GM12891 (cell line): Measurements from ENCODE around the gene GPR17.

ENCODE experiments used
- POLR2A ChIP-seq: IDR thresholded peaks from 2 replicates; pipeline ENCODE4 v1.6.1; 2011; ENCODE audit warnings: low read depth, low read length, control low read depth
- POLR2AphosphoS5 ChIP-seq: IDR thresholded peaks from 2 replicates; pipeline ENCODE4 v1.6.1; 2011; ENCODE audit warnings: low read depth, low read length, control low read depth

DNA sequence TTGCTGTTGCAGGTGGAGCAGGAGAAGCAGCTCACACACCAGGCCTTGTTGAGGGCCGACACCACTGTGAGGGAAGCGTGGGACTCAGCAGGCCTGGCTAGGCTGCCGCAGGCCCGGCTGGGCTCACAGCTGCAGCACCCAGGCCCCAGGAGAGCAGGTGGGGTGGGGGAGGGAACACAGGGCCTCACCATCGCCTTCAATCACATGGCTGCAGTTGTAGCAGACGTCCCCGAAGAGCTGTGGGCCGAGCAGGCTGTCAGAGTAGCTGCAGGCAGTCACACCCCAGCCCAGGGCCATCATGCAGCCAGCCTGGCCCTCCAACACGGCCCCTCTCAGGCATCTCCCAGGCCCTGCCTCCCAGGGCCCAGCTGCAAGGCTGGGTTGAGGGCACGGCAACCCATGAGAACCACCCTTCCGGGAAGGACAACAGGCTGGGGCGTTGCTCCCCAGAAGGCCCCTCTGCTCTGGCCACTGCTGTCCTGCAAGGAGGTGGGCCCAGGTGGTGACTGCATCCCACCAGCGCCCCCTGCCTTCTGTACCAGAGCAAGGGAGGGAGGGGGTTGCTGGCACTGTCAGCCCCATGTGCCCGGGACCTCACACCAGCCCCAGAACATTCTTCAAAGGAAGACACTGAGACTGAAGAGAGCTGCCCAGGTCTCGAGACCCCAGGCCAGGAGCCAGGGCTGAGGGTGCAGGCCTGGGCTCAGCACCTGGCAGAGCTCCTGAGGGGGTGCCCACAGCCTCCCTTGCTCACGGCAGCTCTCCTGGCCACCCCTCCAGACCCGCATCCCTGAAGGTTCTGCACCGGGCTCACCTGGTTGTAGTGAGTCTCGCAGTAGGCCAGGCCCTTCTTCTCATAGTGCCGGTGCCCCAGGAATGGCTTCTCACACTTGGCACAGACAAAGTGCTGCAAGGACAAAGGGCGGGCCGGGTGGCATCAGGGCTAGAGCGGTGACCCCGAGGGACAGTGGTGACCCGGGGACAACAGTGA, 5.6 kb upstream of the GPR17 start:
- no peak for TF ChIP-seq POLR2A
- no peak for TF ChIP-seq POLR2AphosphoS5
